ENCODE data around the gene TNFAIP8L3.

DNA sequence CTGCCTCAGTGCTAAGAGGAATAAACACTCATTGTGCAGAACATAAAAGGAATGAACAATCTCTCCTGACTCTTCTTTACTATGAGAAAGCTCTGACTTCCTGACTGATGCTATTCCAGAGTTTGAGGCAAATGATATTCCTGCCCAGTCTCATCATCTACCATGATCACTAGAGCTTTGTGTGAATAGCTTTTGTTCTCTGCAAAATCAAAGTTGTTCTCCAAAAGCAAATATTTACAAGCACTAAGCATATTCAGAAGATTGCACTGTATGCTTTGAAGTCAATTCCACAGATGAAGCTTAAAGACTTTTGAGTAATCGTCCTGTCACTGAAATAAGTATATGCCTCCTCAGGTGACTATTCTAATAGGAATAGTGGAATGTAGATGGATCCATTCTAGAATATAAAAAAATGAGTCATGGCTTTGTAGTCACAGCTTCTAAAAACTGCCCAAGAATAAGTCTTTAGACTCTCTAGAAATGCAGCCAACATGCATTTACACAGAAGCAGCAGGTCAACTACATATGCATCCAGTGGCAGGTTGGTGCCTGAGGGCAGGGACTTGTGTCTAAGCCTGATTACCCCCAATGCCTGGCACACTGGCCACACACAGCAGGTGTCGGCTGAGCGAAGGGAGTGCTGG is 34.6 kb downstream of the TNFAIP8L3 start:
- TF ChIP-seq, protein P1, sequence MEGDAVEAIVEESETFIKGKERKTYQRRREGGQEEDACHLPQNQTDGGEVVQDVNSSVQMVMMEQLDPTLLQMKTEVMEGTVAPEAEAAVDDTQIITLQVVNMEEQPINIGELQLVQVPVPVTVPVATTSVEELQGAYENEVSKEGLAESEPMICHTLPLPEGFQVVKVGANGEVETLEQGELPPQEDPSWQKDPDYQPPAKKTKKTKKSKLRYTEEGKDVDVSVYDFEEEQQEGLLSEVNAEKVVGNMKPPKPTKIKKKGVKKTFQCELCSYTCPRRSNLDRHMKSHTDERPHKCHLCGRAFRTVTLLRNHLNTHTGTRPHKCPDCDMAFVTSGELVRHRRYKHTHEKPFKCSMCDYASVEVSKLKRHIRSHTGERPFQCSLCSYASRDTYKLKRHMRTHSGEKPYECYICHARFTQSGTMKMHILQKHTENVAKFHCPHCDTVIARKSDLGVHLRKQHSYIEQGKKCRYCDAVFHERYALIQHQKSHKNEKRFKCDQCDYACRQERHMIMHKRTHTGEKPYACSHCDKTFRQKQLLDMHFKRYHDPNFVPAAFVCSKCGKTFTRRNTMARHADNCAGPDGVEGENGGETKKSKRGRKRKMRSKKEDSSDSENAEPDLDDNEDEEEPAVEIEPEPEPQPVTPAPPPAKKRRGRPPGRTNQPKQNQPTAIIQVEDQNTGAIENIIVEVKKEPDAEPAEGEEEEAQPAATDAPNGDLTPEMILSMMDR (IDR thresholded peaks at IDR 0.05): no peak
- no peak for TF ChIP-seq POLR2AphosphoS5 (IDR thresholded peaks at IDR 0.05)
